Measurements from ENCODE around the gene COPZ1.
"Not testable (repeated sequence)": the region's sequence is repeated elsewhere in the genome, so short reads cannot be mapped to it uniquely, and the experiment has no call there.

Gene COPZ1, protein sequence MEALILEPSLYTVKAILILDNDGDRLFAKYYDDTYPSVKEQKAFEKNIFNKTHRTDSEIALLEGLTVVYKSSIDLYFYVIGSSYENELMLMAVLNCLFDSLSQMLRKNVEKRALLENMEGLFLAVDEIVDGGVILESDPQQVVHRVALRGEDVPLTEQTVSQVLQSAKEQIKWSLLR

GRCh38 chr12:54324617-54325441 is at the start of gene COPZ1:
COPZ1 (plus strand) TSS chr12:54325131; CDS start chr12:54325164, 33 bp downstream.
- DNase-seq: peak; percentile 99

DNA sequence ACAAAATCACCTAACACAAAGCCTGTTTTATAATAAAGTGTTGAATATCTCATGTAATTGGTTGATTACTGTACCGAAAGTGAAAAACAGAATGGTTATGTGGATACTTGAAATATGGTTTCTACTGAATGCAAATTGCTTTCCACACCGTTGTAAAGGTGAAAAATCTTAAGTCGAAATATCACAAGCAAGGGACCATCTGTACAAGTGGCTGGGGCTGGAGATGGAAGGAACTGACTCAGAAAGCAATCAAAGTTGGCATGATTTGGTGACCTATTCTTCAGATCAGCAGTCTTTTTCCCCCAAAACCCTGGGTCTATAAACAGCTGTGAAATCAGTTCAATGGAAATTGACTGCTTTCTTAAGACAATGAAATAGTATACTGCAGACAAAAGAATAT is 48.6 kb upstream of the COPZ1 start:
- no peak for DNase-seq

DNA sequence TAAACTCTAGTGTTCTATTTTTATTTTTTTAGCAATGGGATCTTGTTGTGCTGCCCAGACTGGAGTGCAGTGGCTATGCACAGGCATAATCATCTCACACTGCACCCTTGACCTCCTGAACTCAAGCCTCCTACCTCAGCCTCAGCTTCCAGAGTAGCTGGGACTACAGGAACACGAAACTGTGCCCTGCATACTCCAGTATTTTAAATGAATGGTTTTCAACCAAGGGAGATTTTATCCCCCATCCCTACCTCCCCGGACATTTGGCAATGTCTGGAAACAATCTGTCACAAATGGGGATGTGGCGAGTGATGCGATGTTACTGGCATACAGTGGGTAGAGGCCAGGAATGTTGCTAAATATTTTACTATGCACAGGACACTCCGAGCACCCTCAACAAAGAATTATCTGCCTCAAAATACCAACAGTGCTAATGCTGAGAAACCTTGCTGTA is 47.1 kb upstream of the COPZ1 start:
- peak; percentile 79 for DNase-seq

DNA sequence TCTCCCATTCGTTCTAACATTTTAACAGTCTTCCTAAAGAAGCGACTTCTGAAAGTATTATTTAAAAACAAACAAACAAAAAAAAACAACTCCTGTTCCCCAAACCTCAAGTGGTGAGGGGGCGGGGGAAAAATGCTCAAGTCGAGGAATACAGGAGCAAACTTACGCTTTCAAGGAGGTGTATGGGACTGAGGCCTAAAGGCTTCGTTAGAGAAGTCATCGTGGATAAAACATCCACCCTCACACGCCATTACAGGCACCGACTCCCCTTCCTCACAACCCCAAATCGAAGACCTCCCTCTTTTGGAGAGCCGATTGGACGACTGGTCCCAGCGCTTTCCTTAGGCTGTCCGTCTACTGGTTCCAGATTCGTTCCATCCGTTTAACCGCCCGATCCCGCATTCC is 45.7 kb upstream of the COPZ1 start:
- DNase-seq: no peak

GRCh38 chr12:54279632-54280467 is 45.1 kb upstream of the COPZ1 start, which contains the start of gene CBX5:
CBX5 (minus strand) TSS chr12:54280122; CDS start chr12:54257650, 22,472 bp downstream.
- DNase-seq: peak; percentile 100

DNA sequence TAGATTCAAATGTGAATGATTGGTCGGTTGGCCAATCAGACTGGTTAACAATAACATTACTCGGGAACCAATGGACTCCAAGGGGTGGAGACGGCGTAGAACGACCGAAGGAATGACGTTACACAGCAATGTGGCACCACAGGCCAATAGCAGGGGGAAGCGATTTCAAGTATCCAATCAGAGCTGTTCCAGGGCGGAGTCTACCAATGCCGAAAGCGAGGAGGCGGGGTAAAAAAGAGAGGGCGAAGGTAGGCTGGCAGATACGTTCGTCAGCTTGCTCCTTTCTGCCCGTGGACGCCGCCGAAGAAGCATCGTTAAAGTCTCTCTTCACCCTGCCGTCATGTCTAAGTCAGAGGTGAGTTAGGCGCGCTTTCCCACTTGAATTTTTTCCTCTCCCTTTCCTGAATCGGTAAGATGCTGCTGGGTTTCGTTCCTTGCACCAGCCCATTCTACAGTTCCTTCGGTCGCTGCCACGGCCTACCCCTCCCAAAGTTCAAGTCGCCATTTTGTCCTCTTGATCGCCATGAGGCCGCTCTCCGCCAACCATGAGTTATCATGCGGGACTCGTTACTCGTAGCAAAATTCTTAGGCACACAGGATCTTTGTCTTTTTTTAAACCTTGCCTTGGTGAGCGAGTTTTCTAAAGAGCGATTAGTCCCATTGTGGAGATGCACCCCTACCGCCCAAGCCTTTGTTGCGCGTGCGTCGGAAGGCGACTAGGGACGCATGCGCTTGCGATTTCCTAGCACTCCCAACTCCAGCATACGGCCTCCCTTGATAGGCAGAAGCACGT is 44.3 kb upstream of the COPZ1 start, which contains the start of gene HNRNPA1:
HNRNPA1 (plus strand) TSS at position 259 of the 793 bp plus-strand sequence; CDS start at position 341, 82 bp downstream.
- DNase-seq: peak; percentile 99

- not testable (repeated sequence) for DNase-seq
These were observed 43.7 kb upstream of the COPZ1 start for GRCh38 chr12:54281261-54281638.

- not testable (repeated sequence) for DNase-seq
These were observed 43.2 kb upstream of the COPZ1 start for GRCh38 chr12:54281694-54282093.

- DNase-seq: no peak
These were observed 41.9 kb upstream of the COPZ1 start for GRCh38 chr12:54282949-54283593.

DNA sequence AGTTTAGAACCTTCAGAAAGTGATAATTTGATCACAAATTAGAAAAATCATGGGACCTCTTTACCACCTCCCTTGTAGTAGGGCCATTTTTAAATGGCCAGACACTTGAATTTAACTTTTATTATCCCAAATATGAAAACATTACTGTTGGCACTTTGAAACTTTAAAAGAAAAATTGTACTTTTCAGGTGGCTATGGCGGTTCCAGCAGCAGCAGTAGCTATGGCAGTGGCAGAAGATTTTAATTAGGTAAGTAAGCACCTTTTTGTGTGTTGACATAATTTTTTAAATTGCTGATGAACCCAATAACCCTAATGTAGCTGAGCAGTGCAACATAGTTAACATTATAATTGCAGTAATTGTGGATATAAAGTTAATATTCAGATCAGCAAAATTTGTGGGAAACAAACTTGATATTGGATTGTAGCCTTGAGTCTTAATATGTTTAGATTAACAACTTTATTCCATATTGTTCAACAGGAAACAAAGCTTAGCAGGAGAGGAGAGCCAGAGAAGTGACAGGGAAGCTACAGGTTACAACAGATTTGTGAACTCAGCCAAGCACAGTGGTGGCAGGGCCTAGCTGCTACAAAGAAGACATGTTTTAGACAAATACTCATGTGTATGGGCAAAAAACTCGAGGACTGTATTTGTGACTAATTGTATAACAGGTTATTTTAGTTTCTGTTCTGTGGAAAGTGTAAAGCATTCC is 40.7 kb upstream of the COPZ1 start:
- not testable (repeated sequence) for DNase-seq

DNA sequence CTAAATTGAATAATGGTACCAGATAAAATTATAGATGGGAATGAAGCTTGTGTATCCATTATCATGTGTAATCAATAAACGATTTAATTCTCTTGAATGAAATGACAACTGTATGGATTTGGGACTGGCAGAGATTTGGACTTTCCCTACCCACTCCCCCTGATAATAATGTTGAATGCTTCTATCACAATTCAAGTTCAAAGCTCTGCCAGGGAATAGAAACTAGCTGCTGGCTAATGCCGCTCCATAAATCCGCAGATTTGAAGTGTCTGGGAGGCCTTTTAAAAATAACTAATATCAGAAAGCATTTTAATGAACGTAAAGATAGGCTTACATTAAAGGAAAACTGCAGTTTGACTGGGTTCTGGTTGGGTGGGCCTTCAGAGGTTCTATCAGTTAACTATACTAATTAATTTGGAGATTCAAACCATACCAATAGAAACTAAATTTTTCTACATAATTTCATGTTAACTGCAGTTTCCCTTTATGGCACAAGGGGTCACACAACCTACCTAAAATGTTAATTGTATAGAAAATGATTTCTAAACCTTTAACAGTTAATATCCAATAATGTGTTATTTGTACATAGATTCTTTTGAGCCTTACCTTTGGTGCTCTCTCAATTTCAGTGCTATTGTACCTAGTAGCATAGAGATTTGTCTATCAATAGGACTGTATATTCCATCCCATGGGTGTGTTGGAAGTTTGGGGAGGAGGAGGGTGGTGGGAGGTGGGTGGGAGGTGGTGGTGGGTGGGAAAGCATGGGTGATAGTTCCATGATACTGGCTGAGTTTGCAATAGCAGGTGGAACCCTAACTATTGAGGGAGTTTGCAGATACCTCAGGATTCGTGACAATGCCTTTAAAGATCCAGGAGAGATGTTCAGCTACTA is 39.5 kb upstream of the COPZ1 start:
- DNase-seq: no peak

- DNase-seq: no peak
These were observed 38.6 kb upstream of the COPZ1 start for GRCh38 chr12:54286042-54287030.

GRCh38 chr12:54287261-54288157 is 37.4 kb upstream of the COPZ1 start:
- no peak for DNase-seq

DNA sequence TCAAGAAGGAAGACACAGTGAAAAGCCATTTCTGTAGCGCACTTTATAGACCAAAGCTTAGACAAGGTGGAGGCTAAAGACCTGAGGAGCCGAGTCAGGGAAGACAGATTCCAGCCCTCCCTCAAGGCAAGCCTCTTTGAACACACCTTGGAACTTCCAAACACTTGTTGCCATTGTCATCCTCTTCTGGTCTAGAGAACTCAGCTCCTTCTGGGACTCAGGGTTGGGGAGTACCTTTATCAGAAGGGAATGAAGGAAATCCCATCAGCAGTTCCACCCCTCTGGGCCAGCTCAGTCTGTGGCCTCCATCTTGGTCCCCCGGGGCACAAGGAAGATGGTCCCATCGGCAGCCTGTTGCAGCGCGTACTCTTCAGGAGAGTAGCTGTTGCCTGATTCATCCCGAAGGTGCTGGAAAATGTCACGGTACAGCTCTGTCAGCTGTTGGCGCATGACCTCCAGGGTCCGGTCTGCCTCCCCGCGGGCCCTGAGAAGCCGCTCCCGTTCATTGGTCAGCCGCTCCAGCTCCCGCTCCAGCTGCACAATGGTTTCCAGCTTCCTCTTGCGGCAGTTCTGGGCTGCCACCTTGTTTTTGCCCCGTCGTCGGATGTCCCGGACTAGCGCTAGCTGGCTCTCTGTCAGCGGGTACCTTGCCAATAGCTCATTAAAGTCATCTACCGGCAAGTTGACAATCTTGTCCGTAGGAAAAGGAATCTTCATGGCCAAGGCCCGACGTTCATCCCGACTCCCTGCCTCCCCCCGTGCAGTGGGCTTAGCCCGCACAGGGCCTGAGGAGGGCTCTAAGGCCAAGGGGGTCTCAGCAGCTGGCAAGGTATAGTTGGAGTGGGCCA is 32.6 kb upstream of the COPZ1 start:
- DNase-seq: no peak

DNA sequence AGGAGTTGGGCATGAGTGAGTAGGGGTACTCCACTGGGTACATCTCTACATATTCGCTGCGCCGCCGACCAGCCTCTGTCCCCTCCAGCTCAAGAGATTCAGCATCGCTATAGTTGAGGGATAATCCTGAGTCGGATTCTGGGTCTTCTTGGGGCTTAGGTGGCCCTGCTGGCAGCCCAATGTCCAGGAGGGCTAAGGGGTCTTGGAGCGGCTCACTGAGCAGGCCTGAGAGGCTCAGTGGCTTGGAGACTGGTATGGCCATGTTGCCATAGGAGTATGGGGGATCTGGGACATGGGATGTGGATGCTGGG is 32.0 kb upstream of the COPZ1 start:
- DNase-seq: no peak

GRCh38 chr12:54294152-54294952 is 30.6 kb upstream of the COPZ1 start:
- peak; percentile 82 for DNase-seq

Measured in suppressor macrophage treated with lipopolysaccharide for 4 hours (primary cell).